Stimulated activated CD8-positive, alpha-beta memory T cell treated with anti-CD3 and anti-CD28 coated beads, Interleukin-4, amount 100 ng/mL, for 1 hour (primary cell): Measurements from ENCODE around the gene TTF1.

Source experiments
- DNase-seq, 2 donors: peaks; one replicate each; pipeline ENCODE4 v3.0.0-alpha.2; 2020; ENCODE audit warnings: low read depth in 2 of 2, low spot score in 1 of 2

Gene TTF1

GRCh38 chr9:132369421-132369820, 37.2 kb downstream of the TTF1 start:
- no peak for DNase-seq

- DNase-seq, result no peak
Observed at GRCh38 chr9:132367613-132368313, 38.9 kb downstream of the TTF1 start.

GRCh38 chr9:132366481-132366880, 40.2 kb downstream of the TTF1 start:
- no peak for DNase-seq

- no peak for DNase-seq
Observed at GRCh38 chr9:132365986-132366385, 40.7 kb downstream of the TTF1 start.

- no peak for DNase-seq
Observed at GRCh38 chr9:132364068-132364467, 42.6 kb downstream of the TTF1 start.

- DNase-seq, result no peak
Observed at GRCh38 chr9:132357764-132358163, 48.9 kb downstream of the TTF1 start.

- no peak for DNase-seq
Observed at GRCh38 chr9:132356324-132356924, 50.2 kb downstream of the TTF1 start.

GRCh38 chr9:132354637-132355355, 51.8 kb downstream of the TTF1 start, which contains the start of gene SETX:
SETX (minus strand) TSS chr9:132354986; CDS start chr9:132349428, 5,558 bp downstream.
- DNase-seq, result peak; percentile 90

- DNase-seq, result no peak
Observed at GRCh38 chr9:132351404-132352045, 55.1 kb downstream of the TTF1 start.

- DNase-seq, result no peak
Observed at GRCh38 chr9:132350861-132351315, 55.8 kb downstream of the TTF1 start.

GRCh38 chr9:132348676-132349075, 58.0 kb downstream of the TTF1 start:
- no peak for DNase-seq

- no peak for DNase-seq
Observed at GRCh38 chr9:132346177-132346576, 60.5 kb downstream of the TTF1 start.

- no peak for DNase-seq
Observed at GRCh38 chr9:132341177-132341840, 65.3 kb downstream of the TTF1 start.

GRCh38 chr9:132334364-132334763, 72.3 kb downstream of the TTF1 start:
- no peak for DNase-seq

GRCh38 chr9:132333556-132333955, 73.1 kb downstream of the TTF1 start:
- no peak for DNase-seq

GRCh38 chr9:132328580-132328979, 78.1 kb downstream of the TTF1 start:
- no peak for DNase-seq

GRCh38 chr9:132327537-132327936, 79.1 kb downstream of the TTF1 start:
- DNase-seq, result no peak
